Middle frontal gyrus (tissue), 1 donor: ENCODE data around the gene PCDHB7.
"Not testable (repeated sequence)": the region's sequence is repeated elsewhere in the genome, so short reads cannot be mapped to it uniquely, and the experiment has no call there.

Experiments used
- DNase-seq: peaks from one replicate; pipeline ENCODE4 v3.0.0-alpha.2; 2015; ENCODE audit warnings: low spot score; ENCODE audit errors: extremely low spot score

Gene PCDHB7

GRCh38 chr5:141172381-141173204 is at the start of gene PCDHB7:
Gene PCDHB7 (plus strand): TSS chr5:141172644. CDS start chr5:141172836, 192 bp downstream.
- DNase-seq: no peak

GRCh38 chr5:141123396-141124135 is 48.9 kb upstream of the PCDHB7 start:
- DNase-seq: not testable (repeated sequence)

- no peak for DNase-seq
These were observed 45.1 kb upstream of the PCDHB7 start for GRCh38 chr5:141127305-141127704.

GRCh38 chr5:141135030-141135717 is 37.3 kb upstream of the PCDHB7 start, which contains the start of gene PCDHB5:
Gene PCDHB5 (plus strand): TSS chr5:141135206. CDS start chr5:141135435, 229 bp downstream.
- DNase-seq: no peak

GRCh38 chr5:141135718-141136266 is 36.7 kb upstream of the PCDHB7 start:
- no peak for DNase-seq

GRCh38 chr5:141137346-141137745 is 35.1 kb upstream of the PCDHB7 start:
- DNase-seq: not testable (repeated sequence)

GRCh38 chr5:141149812-141150211 is 22.6 kb upstream of the PCDHB7 start, which contains the start of gene PCDHB6:
Gene PCDHB6 (plus strand): TSS chr5:141150057. CDS start chr5:141150258, 201 bp downstream.
- DNase-seq: no peak

GRCh38 chr5:141150224-141150992 is 22.0 kb upstream of the PCDHB7 start:
- no peak for DNase-seq

- DNase-seq: no peak
These were observed 21.5 kb upstream of the PCDHB7 start for GRCh38 chr5:141150993-141151325.

- DNase-seq: not testable (repeated sequence)
These were observed 20.8 kb upstream of the PCDHB7 start for GRCh38 chr5:141151632-141152031.

GRCh38 chr5:141152096-141152495 is 20.3 kb upstream of the PCDHB7 start:
- DNase-seq: not testable (repeated sequence)

GRCh38 chr5:141155540-141156374 is 16.7 kb upstream of the PCDHB7 start:
- DNase-seq: no peak

GRCh38 chr5:141157356-141157755 is 15.1 kb upstream of the PCDHB7 start:
- not testable (repeated sequence) for DNase-seq

GRCh38 chr5:141157901-141158300 is 14.5 kb upstream of the PCDHB7 start:
- not testable (repeated sequence) for DNase-seq

GRCh38 chr5:141174291-141175104 is 2.1 kb downstream of the PCDHB7 start:
- not testable (repeated sequence) for DNase-seq

GRCh38 chr5:141175933-141176332 is 3.5 kb downstream of the PCDHB7 start:
- DNase-seq: no peak

GRCh38 chr5:141177577-141178191 is 5.2 kb downstream of the PCDHB7 start, which contains the start of gene PCDHB8:
Gene PCDHB8 (plus strand): TSS chr5:141177790. CDS start chr5:141178035, 245 bp downstream.
- DNase-seq: not testable (repeated sequence)

GRCh38 chr5:141179371-141179770 is 6.9 kb downstream of the PCDHB7 start:
- DNase-seq: not testable (repeated sequence)
